ENCODE results near the gene PCSK5.
"Not testable (repeated sequence)": the region's sequence is repeated elsewhere in the genome, so short reads cannot be mapped to it uniquely, and the experiment has no call there.

Gene PCSK5

DNA sequence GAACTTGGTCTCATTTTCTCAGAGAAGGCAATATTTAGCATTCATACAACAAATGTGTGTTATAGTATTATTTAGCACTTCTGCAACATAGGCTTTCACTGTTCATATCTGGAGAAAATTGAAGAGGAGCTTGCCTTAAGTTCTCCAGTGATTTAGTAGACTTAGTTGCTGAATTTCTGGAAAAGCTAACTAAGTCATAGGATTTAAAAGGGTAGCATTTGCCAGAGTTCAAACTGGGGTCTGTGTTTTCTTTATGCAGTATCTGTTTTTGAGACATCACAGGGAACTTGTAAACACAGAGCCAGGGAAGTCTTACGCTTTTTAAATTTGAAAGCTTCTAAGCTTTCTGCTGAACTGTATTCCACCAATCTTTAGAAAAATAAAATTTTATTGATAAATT lies 8.7 kb upstream of the PCSK5 start:
- DNase-seq (ENCODE audit: low read depth, low spot score) = no peak
- H3K4me3 ChIP-seq (ENCODE audit: low read length) = no peak overlapping the region

DNA sequence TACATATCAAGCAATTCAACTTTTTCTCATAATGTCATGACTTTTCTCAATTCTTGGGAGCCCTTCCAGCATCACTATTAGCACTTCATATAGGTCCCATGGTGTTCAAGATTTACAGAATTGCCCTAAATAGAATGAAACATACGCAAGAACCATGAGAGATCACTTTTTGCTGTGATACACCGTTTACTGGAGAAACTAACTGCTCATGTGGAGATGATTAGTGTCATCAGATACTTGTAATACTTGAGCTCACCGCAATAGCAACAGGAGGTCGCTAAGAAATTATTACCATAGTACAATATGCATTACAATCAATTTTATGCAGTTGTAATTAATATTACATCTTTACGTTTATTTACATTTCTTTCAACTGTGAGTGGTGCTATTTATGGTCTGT lies 4.8 kb upstream of the PCSK5 start:
- no peak overlapping the region for H3K4me3 ChIP-seq (ENCODE audit: low read length)
- no peak for DNase-seq (ENCODE audit: low read depth, low spot score)

DNA sequence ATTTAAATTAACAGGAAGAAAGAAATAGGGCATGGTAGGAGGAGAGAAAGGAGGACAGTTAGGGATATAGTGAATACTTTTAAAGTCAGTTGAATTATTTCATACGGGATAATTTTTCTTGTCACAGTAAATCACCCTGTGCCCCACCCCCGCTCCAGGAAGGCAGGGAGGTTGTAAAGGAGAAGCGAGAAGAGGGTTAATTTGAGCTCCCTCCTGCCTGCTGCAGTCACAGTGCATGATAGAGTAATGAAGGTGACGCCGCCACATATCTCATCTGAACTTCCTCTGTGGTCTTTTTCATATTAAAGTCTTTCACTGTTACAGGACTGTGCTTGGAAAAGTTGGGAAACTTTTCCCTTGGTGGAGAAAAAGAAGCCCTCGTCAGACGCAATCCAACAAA lies 896 bp upstream of the PCSK5 start:
- H3K4me3 ChIP-seq (ENCODE audit: low read length) = peak overlapping the region; percentile 57
- no peak for DNase-seq (ENCODE audit: low read depth, low spot score)

DNA sequence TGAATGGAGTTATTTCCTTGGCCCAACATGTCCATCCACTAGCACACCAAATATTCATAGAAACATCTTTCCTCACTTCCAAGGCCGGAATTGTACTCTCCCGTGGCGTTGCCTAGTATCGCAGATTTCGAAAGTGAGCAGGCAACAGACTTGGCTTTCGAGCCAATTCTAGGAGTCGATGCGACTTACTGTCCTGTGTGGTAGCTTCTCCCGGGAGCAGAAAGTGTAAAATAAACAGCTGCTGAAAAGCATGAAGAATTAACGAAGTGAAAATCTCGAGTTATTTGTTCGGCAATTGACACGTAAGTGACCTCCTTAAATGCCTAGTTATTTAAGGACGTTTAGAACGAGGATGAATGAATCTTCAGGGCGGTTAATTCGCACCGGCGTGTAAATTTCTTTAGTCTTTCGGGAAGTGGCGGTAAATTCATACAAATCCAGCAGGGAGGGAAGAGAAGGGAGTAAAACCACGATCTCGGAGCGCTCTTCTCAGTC lies 449 bp upstream of the PCSK5 start:
- H3K4me3 ChIP-seq (ENCODE audit: low read length) = peak overlapping the region; percentile 57
- DNase-seq (ENCODE audit: low read depth, low spot score) = peak; percentile 5

DNA sequence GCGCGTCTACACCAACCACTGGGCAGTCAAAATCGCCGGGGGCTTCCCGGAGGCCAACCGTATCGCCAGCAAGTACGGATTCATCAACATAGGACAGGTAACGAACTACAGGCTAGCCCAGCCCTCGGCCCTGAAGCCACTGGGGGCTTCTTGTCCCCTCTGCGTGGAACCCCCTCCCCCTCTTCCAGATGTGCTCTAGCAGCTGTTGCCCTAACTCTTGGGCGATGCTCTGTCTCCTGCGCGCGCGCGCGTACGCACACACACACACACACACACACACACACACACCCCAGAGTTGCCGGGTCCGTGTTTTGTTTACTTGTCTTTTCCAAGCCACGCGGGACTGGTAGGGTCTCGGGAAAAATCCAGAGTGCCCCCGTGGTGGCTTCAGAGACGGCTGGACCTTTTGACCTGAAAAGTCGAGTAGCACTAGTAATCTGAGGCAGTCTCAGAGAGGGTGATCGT lies 836 bp downstream of the PCSK5 start:
- peak; percentile 8 for DNase-seq (ENCODE audit: low read depth, low spot score)
- peak overlapping the region; percentile 57 for H3K4me3 ChIP-seq (ENCODE audit: low read length)

DNA sequence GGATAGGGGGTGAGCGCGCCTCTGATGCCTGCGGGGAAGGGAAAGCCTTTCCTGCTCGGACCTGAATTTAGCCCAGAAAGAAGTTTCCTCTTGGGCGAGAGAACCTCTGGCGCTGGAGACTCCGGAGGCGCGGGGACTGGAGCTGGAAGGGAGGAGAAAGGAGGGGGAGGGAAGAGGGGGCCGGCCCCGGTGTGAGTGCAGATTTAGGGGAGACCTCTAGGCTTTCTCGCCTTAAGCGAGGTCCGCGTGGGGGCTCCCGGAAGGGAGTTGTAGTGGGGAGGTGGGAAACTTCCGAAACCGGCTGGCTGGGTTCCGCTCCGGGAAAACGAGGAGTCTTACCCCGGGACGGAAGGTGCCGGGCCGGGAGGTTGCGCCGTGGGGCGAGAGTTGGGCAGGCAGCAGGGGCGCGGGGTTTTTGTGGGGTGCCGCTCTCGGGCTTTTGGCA lies 1.3 kb downstream of the PCSK5 start:
- no peak overlapping the region; the same call in 1 of the 2 replicates for H3K4me3 ChIP-seq (ENCODE audit: low read length)
- DNase-seq (ENCODE audit: low read depth, low spot score) = no peak

DNA sequence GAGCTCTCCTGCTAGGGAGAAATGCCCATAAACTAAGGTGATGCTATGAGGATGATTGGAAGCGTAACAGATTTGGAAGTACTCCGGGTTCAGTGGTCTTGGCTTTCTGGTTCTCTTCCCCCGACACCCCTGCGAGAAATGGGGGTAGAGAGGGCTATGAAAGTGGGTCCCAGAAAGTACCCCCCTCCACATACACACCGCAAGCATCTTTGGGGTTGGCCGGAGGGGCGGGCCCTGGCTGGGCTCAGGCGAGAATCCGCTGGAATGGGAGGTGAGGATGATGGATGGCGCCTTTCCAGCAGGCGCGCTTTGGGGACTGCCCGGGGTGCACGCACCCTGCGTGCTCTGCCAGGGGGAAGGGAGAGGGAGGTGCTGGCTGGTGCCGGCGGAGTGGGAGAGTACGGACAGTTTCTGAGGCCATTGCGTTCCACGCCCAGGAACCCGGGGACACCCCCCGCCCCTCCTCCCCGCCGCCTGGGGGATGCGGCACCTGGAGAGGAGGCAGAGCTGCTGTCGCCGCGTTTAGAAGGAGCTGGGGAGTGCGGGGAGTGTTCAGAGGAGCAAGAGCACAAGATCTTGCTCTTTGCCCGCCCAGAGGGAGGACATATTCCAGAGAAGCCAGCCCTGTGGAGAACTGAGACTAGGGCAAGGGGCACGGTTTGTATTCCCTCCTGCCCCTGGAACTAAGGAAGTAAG lies 1.9 kb downstream of the PCSK5 start:
- no peak for DNase-seq (ENCODE audit: low read depth, low spot score)
- H3K4me3 ChIP-seq (ENCODE audit: low read length) = no peak overlapping the region

DNA sequence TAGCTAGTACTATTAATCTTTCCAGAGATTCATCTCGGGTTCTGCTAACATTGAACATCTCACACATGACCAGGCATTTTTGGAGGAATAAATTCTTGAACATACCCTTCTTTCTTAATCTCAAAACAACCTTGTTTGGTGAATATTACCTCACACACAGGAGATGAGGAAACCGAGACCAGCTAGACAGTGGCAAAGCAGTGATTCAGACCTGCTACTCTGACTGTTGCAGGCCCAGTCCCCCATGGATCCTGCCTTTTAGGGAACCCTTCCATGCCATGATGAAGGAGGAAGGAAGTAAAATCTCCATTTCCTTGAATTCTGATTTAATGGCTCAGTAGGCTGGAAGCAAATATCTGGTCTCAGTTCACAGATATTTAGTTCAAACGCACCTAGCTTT lies 2.6 kb downstream of the PCSK5 start:
- DNase-seq (ENCODE audit: low read depth, low spot score) = no peak
- no peak overlapping the region for H3K4me3 ChIP-seq (ENCODE audit: low read length)

DNA sequence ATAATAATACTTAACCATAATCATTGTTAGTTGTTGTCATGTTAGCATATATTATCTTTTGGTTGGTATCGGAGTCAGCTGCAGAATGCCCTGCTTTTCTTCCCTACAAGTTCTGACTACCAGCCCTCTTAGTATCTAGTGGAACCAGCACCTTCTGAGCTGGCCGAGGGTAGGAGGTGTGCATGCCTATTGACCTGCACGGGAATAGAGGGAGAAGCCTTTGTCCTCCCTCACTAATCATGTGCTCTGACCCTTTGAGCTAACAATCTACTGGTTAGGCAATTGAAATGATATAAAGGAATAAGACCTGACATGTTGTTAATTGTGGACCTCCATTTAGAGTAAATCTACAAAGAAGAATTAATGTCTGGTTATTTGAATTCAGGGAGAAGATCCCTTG lies 4.1 kb downstream of the PCSK5 start:
- no peak for DNase-seq (ENCODE audit: low read depth, low spot score)
- no peak overlapping the region for H3K4me3 ChIP-seq (ENCODE audit: low read length)

DNA sequence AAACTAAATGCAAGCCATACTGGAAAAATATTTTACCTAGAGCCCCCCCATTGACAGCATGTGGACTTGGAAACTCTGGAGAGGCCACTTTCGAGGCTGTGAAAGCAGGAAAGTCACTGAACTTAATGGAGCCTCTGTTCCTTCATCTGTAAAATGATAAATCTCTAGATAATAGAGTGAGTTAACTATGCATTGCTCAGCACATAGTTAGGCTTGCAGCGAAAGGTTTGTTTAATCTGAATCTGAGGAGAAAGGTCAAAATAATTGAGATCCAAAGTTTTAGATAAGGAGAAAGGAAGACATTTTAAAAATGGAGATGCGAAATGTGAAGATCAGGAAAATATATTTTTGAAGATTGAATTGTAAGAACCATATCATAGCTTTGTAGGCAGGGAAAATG lies 4.6 kb downstream of the PCSK5 start:
- DNase-seq (ENCODE audit: low read depth, low spot score) = no peak
- no peak overlapping the region for H3K4me3 ChIP-seq (ENCODE audit: low read length)

DNA sequence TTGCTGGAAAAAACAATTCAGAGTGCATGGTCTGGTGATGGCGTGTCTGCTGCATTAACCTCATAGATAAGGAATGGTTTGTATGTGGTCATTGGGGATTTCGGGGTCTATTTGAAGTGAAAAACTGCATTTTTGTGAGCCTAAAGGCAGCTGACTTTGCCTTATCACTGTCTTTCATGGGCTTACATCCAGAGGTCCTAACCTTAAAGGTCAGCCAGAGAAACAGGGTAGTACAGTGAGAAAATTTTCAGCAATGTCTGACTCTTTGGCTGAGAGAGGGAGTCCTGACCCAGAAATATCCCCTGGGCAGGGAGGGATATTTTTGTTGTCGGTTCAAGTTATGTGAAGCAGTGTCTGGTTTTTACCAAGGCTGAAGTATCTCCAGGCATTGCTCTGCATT lies 5.7 kb downstream of the PCSK5 start:
- DNase-seq (ENCODE audit: low read depth, low spot score) = no peak

DNA sequence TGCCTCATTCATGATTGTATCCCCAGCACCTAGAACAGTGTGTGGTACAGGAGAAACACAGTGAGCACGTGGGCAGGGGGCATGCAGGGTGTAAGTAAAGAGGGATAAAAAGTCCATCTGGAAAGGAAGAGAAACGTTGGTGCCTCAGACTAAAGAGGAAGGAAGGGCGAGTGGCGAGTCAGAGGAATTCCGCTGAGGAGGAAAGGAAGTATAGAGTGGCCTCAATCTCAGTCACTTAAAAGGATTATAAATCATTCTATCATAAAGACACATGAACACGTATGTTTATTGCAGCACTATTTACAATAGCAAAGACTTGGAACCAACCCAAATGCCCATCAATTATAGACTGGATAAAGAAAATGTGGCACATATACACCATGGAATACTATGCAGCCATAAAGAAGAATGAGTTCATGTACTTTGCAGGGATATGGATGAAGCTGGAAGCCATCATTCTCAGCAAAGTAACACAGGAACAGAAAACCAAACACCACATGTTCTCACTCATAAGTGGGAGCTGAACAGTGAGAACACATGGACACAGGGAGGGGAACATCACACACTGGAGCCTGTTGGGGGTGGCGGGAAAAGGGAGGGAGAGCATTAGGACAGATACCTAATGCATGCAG lies 10.5 kb downstream of the PCSK5 start:
- not testable (repeated sequence) for H3K4me3 ChIP-seq (ENCODE audit: low read length); DNase-seq (ENCODE audit: low read depth, low spot score)

More for the DNA sequence above, 5.7 kb downstream of the PCSK5 start:
- H3K4me3 ChIP-seq (ENCODE audit: low read length) = no peak overlapping the region

DNA sequence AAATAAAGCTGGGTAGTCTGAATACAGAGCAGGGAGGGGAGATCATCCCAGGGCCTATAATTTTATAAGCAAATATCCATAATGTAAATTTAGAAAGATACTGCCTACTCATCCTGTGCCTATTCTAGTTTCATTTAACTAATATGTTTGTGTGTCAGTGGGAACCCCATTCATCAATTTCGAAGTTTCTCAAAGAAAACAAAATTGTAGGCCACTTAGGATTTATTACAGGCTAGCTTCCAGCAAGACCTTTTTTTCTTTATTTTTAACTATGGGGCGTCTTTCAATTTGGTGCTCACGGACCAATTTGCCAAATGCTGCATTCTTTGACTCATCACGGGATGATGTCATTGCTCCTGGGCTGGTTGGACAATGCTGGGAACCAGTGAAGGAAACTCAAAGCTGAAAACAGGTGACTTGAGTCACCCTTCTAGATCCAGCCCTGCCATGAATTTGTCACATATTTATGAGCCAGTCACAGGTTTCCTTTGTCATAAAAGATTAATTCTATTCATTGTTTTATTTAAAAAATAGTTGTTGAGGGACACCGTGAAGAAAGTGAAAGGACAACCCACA lies 13.4 kb downstream of the PCSK5 start:
- DNase-seq (ENCODE audit: low read depth, low spot score) = no peak
- H3K4me3 ChIP-seq (ENCODE audit: low read length) = no peak overlapping the region

DNA sequence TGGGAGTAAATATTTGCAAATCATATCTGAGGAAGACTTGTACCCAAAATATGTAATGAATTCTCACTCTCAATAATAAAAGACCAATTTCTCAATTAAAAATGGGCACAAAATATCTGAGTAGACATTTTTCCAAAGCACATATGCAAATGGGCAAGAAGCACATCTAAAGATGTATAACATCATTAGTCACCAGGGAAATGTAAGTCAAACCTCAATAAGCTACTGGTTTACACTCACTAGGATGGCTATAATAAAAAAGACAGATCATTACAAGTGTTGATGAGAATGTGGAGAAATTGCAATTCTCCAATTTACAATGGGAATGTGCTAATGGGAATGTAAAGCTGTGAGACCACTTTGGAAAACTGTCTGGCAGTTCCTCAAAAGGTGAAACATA lies 13.9 kb downstream of the PCSK5 start:
- no peak overlapping the region for H3K4me3 ChIP-seq (ENCODE audit: low read length)
- no peak for DNase-seq (ENCODE audit: low read depth, low spot score)

DNA sequence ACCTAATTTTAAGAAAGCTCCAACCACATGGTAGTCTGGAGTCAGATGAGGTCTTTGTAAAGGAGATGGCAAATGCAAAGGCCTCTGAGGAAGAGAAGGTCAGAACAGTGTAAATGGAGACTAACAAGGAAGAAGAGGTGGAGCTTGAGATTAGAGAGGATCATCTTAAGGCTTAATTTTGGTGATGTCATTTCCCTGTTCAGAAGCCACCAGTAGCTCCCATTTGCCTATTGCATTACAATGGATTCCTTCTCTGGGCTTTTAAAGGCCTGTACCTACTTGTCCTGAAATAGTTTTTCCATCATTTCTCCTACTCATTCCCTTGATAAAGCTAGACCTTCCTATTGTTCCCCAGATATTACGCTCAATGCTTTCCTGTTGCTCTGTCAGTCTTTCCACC lies 16.1 kb downstream of the PCSK5 start:
- DNase-seq (ENCODE audit: low read depth, low spot score) = no peak

DNA sequence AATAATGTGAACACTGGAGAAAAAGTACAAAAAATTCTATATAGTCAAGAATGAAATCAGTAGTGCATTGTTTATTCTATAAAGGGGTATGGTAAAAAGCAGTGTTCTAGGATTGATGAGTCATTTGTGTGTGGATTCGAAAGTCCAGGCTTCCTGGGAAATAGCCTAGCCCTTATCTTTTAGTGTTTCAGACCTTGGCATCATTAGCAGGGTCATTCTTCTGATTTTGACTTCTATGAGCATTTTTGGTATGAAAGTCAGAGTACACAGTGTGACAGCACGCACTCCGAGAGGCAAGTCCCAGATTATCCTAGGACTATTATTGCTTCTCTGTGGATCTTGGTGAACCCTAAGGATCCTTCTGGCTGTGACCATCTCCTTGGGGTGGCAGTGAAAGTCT lies 16.9 kb downstream of the PCSK5 start:
- no peak for DNase-seq (ENCODE audit: low read depth, low spot score)

More for the DNA sequence above, 16.1 kb downstream of the PCSK5 start:
- H3K4me3 ChIP-seq (ENCODE audit: low read length) = no peak overlapping the region

DNA sequence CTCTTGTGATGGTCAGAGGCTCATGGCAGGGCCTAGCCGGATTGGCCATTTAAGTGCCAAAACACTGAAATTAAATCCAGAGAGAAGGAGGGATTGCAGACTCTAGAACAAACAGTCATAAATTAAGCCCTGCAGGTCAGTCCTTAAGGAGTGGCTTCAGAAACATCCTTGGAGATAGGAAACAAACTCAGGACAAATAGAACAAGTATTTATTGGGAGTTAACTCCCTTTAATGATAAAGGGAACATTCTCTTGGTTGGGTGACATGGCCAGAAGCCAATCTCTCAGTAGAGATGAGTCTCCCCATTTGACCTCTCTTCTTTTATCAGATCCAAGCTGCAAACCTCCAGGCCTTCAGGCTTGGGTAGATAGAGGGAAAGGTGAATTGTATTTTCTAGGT lies 17.4 kb downstream of the PCSK5 start:
- DNase-seq (ENCODE audit: low read depth, low spot score) = no peak
- H3K4me3 ChIP-seq (ENCODE audit: low read length) = no peak overlapping the region

More for the DNA sequence above, 16.9 kb downstream of the PCSK5 start:
- no peak overlapping the region for H3K4me3 ChIP-seq (ENCODE audit: low read length)

DNA sequence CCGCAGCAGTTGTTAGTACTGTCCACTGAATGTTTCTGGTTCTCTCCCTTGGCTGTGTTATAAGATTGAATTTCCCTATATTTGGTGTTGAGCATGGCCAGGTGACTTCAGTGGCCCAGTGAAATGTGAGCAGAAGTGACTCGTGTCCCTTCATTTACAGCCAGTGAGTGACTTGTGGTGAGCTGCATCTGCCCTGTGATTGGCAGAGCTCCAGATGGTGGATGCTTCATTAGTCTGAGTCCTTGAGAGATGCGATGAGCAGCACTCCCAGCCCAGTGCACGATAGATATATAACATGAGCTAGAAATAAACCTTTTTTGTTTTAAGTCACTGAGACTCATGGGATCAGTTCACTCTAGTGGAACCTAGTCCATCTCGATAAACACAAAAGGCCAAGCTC lies 19.3 kb downstream of the PCSK5 start:
- H3K4me3 ChIP-seq (ENCODE audit: low read length) = no peak overlapping the region
- DNase-seq (ENCODE audit: low read depth, low spot score) = no peak

DNA sequence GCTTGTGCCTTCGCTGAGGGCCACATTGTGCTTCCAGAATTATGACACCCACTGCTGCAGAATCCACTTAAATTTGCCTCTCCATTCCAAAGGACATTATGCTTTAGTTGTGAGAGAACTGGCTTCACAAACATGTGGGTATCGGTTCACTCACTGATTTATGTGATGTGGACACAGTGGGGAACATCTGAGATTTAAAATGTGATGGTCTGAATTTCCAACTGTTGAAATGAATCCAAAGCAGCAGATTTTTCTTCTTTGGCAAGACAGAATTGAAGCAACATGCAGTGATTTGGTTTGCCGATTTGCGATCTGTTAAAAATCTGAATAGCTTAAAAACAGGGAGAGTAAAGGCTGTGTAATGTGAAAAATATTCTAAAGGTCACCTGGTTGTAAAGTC lies 20.3 kb downstream of the PCSK5 start:
- no peak overlapping the region for H3K4me3 ChIP-seq (ENCODE audit: low read length)
- DNase-seq (ENCODE audit: low read depth, low spot score) = no peak

DNA sequence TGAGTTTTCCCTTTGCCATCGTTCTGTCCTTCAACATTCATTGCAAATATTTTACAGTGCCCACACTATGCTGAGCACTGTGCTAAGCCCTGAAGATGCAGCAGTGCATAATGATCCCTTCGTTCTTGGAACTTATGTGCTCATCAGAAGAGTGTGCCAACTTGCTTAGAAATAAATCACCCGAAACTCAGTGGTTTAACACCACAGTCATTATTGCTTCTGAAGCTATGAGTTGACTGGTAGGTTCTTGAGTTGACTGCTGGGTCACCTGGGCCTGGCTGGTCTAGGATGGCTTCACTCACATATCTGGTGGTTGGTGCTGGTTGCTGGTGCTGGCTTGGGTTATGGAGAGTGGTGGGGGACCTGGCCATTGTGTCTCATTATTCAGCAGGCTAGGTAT lies 20.9 kb downstream of the PCSK5 start:
- DNase-seq (ENCODE audit: low read depth, low spot score) = no peak
- H3K4me3 ChIP-seq (ENCODE audit: low read length) = no peak overlapping the region

Data from Jurkat, Clone E6-1 (cell line).